K562 (cell line): ENCODE measurements around the gene CWC22. TPM values are rescaled to one million over a fixed set of nuclear protein-coding genes. Genes with fewer than 3 reads are reported as not detected.

Experiments
- ATAC-seq: fragments of 200-7000 bp; cut with Tn5 transposase; 3 replicates; pipeline ENCODE4 v1.9.1; 2020; ENCODE audit warnings: moderate library complexity
- BruUV-seq: library from RNA; stranded (reverse); fragments of 400-500 nt; replicated peaks from 2 replicates; lab custom pipeline; 2021; lab: Mats Ljungman, UMichigan
- CTCF ChIA-PET: fragments of 300-600 bp; formaldehyde crosslinking; extraction: SDS; loops from one replicate; lab custom pipeline; 2021; ENCODE audit warnings: low intra/inter-chr PET ratio; lab: Yijun Ruan, JAX
- POLR2A ChIA-PET: fragments of 300-600, 350-650 bp; sonication (Branson Sonifier 250); formaldehyde crosslinking; extraction: SDS; loops from one replicate; lab custom pipeline; 2021; ENCODE audit warnings: antibody characterized with exemption, inconsistent platforms; lab: Yijun Ruan, JAX
- DNase-seq, 4 experiments: peaks; one replicate each; pipeline versions ENCODE4 v3.0.0 to v3.0.0-alpha.2; 2011 to 2018; ENCODE audit warnings: low spot score in 3 of 4, mixed read lengths in 3 of 4; ENCODE audit errors: extremely low read depth in 1 of 4
- FAIRE-seq: peaks from 2 replicates; lab custom pipeline; 2011; peaks lifted over from hg19 to GRCh38; lab: Jason Lieb, UNC
- H2AFZ ChIP-seq: 2 replicates; pipeline ENCODE4 v1.6.0; 2011; ENCODE audit warnings: low read depth, low read length, control low read depth, inconsistent platforms
- H3K27ac ChIP-seq: fragments of 200-600 bp; 3 replicates; pipeline ENCODE4 v1.8.0; 2011; ENCODE audit warnings: low read depth, mild to moderate bottlenecking, control low read depth, inconsistent platforms, low read length, moderate library complexity, mixed read lengths; ENCODE audit errors: extremely low read depth
- H3K27me3 ChIP-seq, 2 experiments: fragments of 300-600 bp in 1 of 2; 2 replicates in 1 of 2; 3 replicates in 1 of 2; pipeline versions ENCODE4 v1.6.0 to v1.8.0; 2011; ENCODE audit warnings: inconsistent platforms in 2 of 2, low read length in 2 of 2, mild to moderate bottlenecking in 1 of 2, mixed read lengths in 1 of 2, moderate library complexity in 1 of 2; ENCODE audit not compliant: control insufficient read depth in 2 of 2, insufficient read depth in 2 of 2
- H3K36me3 ChIP-seq: fragments of 300-600 bp; 3 replicates; pipeline ENCODE4 v1.8.0; 2011; ENCODE audit warnings: mild to moderate bottlenecking, low read length, inconsistent platforms; ENCODE audit not compliant: control insufficient read depth, insufficient read depth
- H3K4me1 ChIP-seq, 2 experiments: fragments of 200-600 bp in 1 of 2; replicated peaks in 1 of 2; 2 replicates in 1 of 2; 3 replicates in 1 of 2; pipeline versions ENCODE4 v1.5.1 to v1.8.0; 2011; ENCODE audit warnings: inconsistent platforms in 2 of 2, low read length in 2 of 2, mild to moderate bottlenecking in 1 of 2, mixed read lengths in 1 of 2, moderate library complexity in 1 of 2; ENCODE audit not compliant: control insufficient read depth in 2 of 2, insufficient read depth in 2 of 2
- H3K4me2 ChIP-seq: 2 replicates; pipeline ENCODE4 v1.6.1; 2011; ENCODE audit warnings: low read length, control low read depth, inconsistent platforms, mixed read lengths; ENCODE audit not compliant: insufficient read depth
- H3K4me3 ChIP-seq: fragments of 200-600 bp; sonication (generic), shearing (Covaris generic); 2 replicates; pipeline ENCODE4 v1.5.1; 2016; ENCODE audit warnings: control low read depth, inconsistent platforms
- H3K79me2 ChIP-seq: fragments of 200-600 bp; 3 replicates; pipeline ENCODE4 v1.8.0; 2011; ENCODE audit warnings: low read length, inconsistent platforms; ENCODE audit not compliant: control insufficient read depth, insufficient read depth
- H3K9ac ChIP-seq, 2 experiments: 2 replicates each; pipeline versions ENCODE4 v1.6.0 to v1.6.1; 2011; ENCODE audit warnings: low read depth in 2 of 2, low read length in 2 of 2, control low read depth in 1 of 2, inconsistent platforms in 1 of 2, mild to moderate bottlenecking in 1 of 2, mixed read lengths in 1 of 2; ENCODE audit not compliant: insufficient read depth in 1 of 2
- H3K9me1 ChIP-seq: one replicate; pipeline ENCODE4 v1.6.0; 2011; ENCODE audit warnings: inconsistent platforms, mild to moderate bottlenecking, low read length, moderate library complexity; ENCODE audit not compliant: control insufficient read depth, insufficient read depth
- H3K9me3 ChIP-seq: replicated peaks from 2 replicates; pipeline ENCODE4 v1.5.1; 2011; ENCODE audit warnings: low read depth, low read length, inconsistent platforms; ENCODE audit not compliant: control insufficient read depth, insufficient read depth
- H4K20me1 ChIP-seq: replicated peaks from 2 replicates; pipeline ENCODE4 v1.6.1; 2011; ENCODE audit warnings: low read length, inconsistent platforms, mixed read lengths; ENCODE audit not compliant: control insufficient read depth, insufficient read depth
- CREB3 ChIP-seq: fragments of 450-650 bp; conservative IDR thresholded peaks from 2 replicates; pipeline ENCODE4 v1.6.1; 2016; ENCODE audit warnings: missing genetic modification characterization, low read depth, mild to moderate bottlenecking, missing compliant biosample characterization, moderate library complexity
- CTBP1 ChIP-seq: fragments of 450-650 bp; IDR thresholded peaks from 2 replicates; pipeline ENCODE4 v1.6.1; 2016; ENCODE audit warnings: borderline replicate concordance
- E2F5 ChIP-seq: sonication (generic); formaldehyde crosslinking; IDR thresholded peaks from 2 replicates; pipeline ENCODE4 v1.8.0; 2022; ENCODE audit warnings: mild to moderate bottlenecking, missing genetic modification reagents
- EZH2 ChIP-seq: IDR thresholded peaks from 2 replicates; pipeline ENCODE4 v1.6.1; 2012; ENCODE audit warnings: low read depth, mild to moderate bottlenecking, inconsistent platforms, low read length, borderline replicate concordance
- GABPA ChIP-seq: fragments of 200-800 bp; sonication (Bioruptor generic); conservative IDR thresholded peaks from 2 replicates; pipeline ENCODE4 v1.6.1; 2016; ENCODE audit warnings: low read depth, missing genetic modification characterization, missing compliant biosample characterization
- GABPB2 ChIP-seq: fragments of 250-450 bp; sonication (Bioruptor Pico); conservative IDR thresholded peaks from 2 replicates; pipeline ENCODE4 v1.5.1; 2021; ENCODE audit warnings: mild to moderate bottlenecking
- HBP1 ChIP-seq: fragments of 450-650 bp; formaldehyde crosslinking; IDR thresholded peaks from 2 replicates; pipeline ENCODE4 v1.4.0; 2022; ENCODE audit warnings: missing genetic modification characterization
- IRF2 ChIP-seq: sonication (generic); formaldehyde crosslinking; IDR thresholded peaks from 2 replicates; pipeline ENCODE4 v1.8.1; 2022; ENCODE audit warnings: mild to moderate bottlenecking, missing genetic modification reagents
- MTF1 ChIP-seq: fragments of 250-450 bp; sonication (Bioruptor Pico); IDR thresholded peaks from 2 replicates; pipeline ENCODE4 v1.9.0; 2021; ENCODE audit warnings: moderate library complexity, mild to moderate bottlenecking, inconsistent platforms, borderline replicate concordance
- PATZ1 ChIP-seq: fragments of 250-450 bp; sonication (Bioruptor Pico); IDR thresholded peaks from 2 replicates; pipeline ENCODE4 v1.5.0; 2020; ENCODE audit warnings: mild to moderate bottlenecking, borderline replicate concordance
- POU5F1 ChIP-seq: fragments of 150-350 bp; IDR thresholded peaks from 2 replicates; pipeline ENCODE4 v1.6.1; 2014; ENCODE audit warnings: borderline replicate concordance, low read length, low read depth, mild to moderate bottlenecking; ENCODE audit not compliant: partially characterized antibody
- RNF2 ChIP-seq: sonication (generic); IDR thresholded peaks from 2 replicates; pipeline ENCODE4 v1.6.1; 2016
- SIN3A ChIP-seq, 2 experiments: fragments of 150-350 bp in 1 of 2; IDR thresholded peaks; 2 replicates each; pipeline ENCODE4 v1.6.1; 2011 to 2016; ENCODE audit warnings: borderline replicate concordance in 2 of 2, low read depth in 2 of 2, low read length in 2 of 2, mild to moderate bottlenecking in 2 of 2, moderate library complexity in 2 of 2; ENCODE audit not compliant: control insufficient read depth in 1 of 2
- SMARCA4 ChIP-seq: fragments of 450-650 bp; IDR thresholded peaks from 2 replicates; pipeline ENCODE4 v1.6.1; 2016
- SP2 ChIP-seq: IDR thresholded peaks from 2 replicates; pipeline ENCODE4 v1.6.1; 2011; ENCODE audit warnings: mild to moderate bottlenecking, low read depth, low read length, moderate library complexity; ENCODE audit not compliant: poor library complexity, severe bottlenecking; ENCODE audit errors: extremely low read depth
- TRIM28 ChIP-seq: fragments of 450-650 bp; IDR thresholded peaks from 2 replicates; pipeline ENCODE4 v1.6.1; 2017
- XRCC3 ChIP-seq: fragments of 450-650 bp; IDR thresholded peaks from 2 replicates; pipeline ENCODE4 v1.6.1; 2017; ENCODE audit warnings: mild to moderate bottlenecking, moderate library complexity
- XRCC4 ChIP-seq: IDR thresholded peaks from one replicate; pipeline ENCODE4 v1.6.1; 2011; ENCODE audit not compliant: insufficient read depth, insufficient read length; ENCODE audit errors: extremely low read depth
- ZNF12 ChIP-seq: sonication (generic); formaldehyde crosslinking; IDR thresholded peaks from 2 replicates; pipeline ENCODE4 v1.4.0; 2020; ENCODE audit warnings: mild to moderate bottlenecking, missing genetic modification reagents
- ZNF384 ChIP-seq: IDR thresholded peaks from 2 replicates; pipeline ENCODE4 v1.6.1; 2012; ENCODE audit warnings: low read depth, low read length, improper control_type of control experiment
- WGBS: fragments of 100-300 bp; shearing (Covaris generic); methylation state at CpG from one replicate; pipeline ENCODE4 v1.1.6; 2016; ENCODE audit warnings: low coverage, mixed read lengths; ENCODE audit not compliant: insufficient coverage; ENCODE audit errors: missing lambda C conversion rate; 5-methylcytosine and 5-hydroxymethylcytosine counted together
- in situ Hi-C: fragments of 300-500 bp; cut with MboI; formaldehyde crosslinking; loops from 4 replicates; pipeline ENCODE4 v1.15.0; 2018; ENCODE audit warnings: inconsistent platforms, mixed read lengths
- intact Hi-C: fragments of 100-400 bp; cut with micrococcal nuclease; formaldehyde crosslinking; loops from 2 replicates; pipeline ENCODE4 v1.14.2; 2022
- polyA plus RNA-seq, 8 experiments: library from polyadenylated mRNA; depleted of rRNA in 4 of 8; stranded (reverse) in 5 of 8; unstranded in 3 of 8; fragments of >200 nt; fragmentation: Nextera tagmentation in 2 of 8; fragmentation: Illumina TruSeq in 1 of 8; extraction: Ambion mirVana in 2 of 8; extraction: Trizol in 1 of 8; gene quantifications; 2 replicates each; pipeline versions ENCODE4 v1.2.1 to v1.2.3, GENCODE V29; 2011 to 2014; ENCODE audit warnings: inconsistent platforms in 1 of 8, missing spikeins in 1 of 8
- total RNA-seq, 7 experiments: library from RNA; depleted of rRNA in 6 of 7; stranded (reverse); fragments of >200 nt in 6 of 7; fragmentation: Illumina TruSeq in 2 of 7; extraction: Trizol in 2 of 7; gene quantifications; 2 replicates each; pipeline versions ENCODE4 v1.2.1 to v1.2.3, GENCODE V29; 2011 to 2021; ENCODE audit warnings: low replicate concordance in 1 of 7

The CWC22 gene
- total and polyA plus RNA-seq, 9 of the 15 experiments (the other 6 are each of a cell fraction or from before 2014, with no cell fraction given), result 14.5 to 54.2 (median 36.7) TPM

- CTCF ChIA-PET, result no interaction called here
- peaks cover 72% of the 10 kb centered on the region for H3K36me3 ChIP-seq
- no peaks in the 10 kb centered on the region for H4K20me1 ChIP-seq
- no peak overlapping the region for H3K9ac ChIP-seq
- no peaks in the 10 kb centered on the region for H3K9me1 ChIP-seq
- H3K27me3 ChIP-seq, result no peaks in the 10 kb centered on the region
- no peak for TF ChIP-seq MTF1 (CRISPR knock-in tag)
- no peak for TF ChIP-seq HBP1 (CRISPR knock-in tag)
- TF ChIP-seq POU5F1, result no peak
- no peak for TF ChIP-seq SIN3A (IDR thresholded peaks at IDR 0.05; ENCODE audit: borderline replicate concordance in 2 of 2, control insufficient read depth in 1 of 2, low read depth in 2 of 2, low read length in 2 of 2)
- no peak for TF ChIP-seq IRF2 (CRISPR knock-in tag)
- no peak for TF ChIP-seq PATZ1 (CRISPR knock-in tag)
- no peak for TF ChIP-seq XRCC4
- TF ChIP-seq CTBP1, result no peak
- TF ChIP-seq SP2, result no peak
- TF ChIP-seq EZH2, result no peak
- TF ChIP-seq GABPA, result no peak
- no peak for TF ChIP-seq XRCC3
- no peak for TF ChIP-seq RNF2
- TF ChIP-seq SMARCA4, result no peak
- no peak for TF ChIP-seq E2F5
- no peak for TF ChIP-seq TRIM28
- no peak for TF ChIP-seq ZNF384
- no peak for TF ChIP-seq ZNF12
- no peak for TF ChIP-seq CREB3 (tag)
- no peak for TF ChIP-seq GABPB2 (CRISPR knock-in tag)
- no TSS peak for BruUV-seq
- no peak for FAIRE-seq
- H3K9me3 ChIP-seq, result no peaks in the 10 kb centered on the region
- in situ Hi-C loops (no loop called here), intact Hi-C loops (no loop called here)
- H2AFZ ChIP-seq, result no peak overlapping the region
- no peaks in the 10 kb centered on the region for H3K79me2 ChIP-seq
- no peak overlapping the region for H3K4me2 ChIP-seq
- WGBS, result 88% methylated on average over 1 of the region's 1 CpG
- H3K27ac ChIP-seq, result no peak overlapping the region
- no peak for ATAC-seq
- POLR2A ChIA-PET, result no interaction called here
- DNase-seq, result no peak
- no peak overlapping the region for H3K4me3 ChIP-seq
- no peaks in the 10 kb centered on the region for H3K4me1 ChIP-seq
Observed at GRCh38 chr2:179953359-179953758, 53.7 kb downstream of the CWC22 start.
